ENCODE results near the gene TBC1D21.

The TBC1D21 gene

GRCh38 chr15:73843787-73844186 lies 29.6 kb upstream of the TBC1D21 start:
- TF ChIP-seq ZNF146 (tag by site-specific recombination; IDR thresholded peaks at IDR 0.05): peak; percentile 92
- TF ChIP-seq ZNF416 (tag by site-specific recombination; IDR thresholded peaks at IDR 0.05): no peak
- Histone ChIP-seq H3K4me1 (ENCODE audit: control insufficient read depth, insufficient read depth, low read length) (no peaks in the 10 kb centered on the region), H3K27ac (ENCODE audit: extremely low read depth, low read depth, low read length) (no peak overlapping the region), H3K9me3 (ENCODE audit: control insufficient read depth, insufficient read depth, low read depth, low read length) (no peaks in the 10 kb centered on the region), H3K4me3 (ENCODE audit: low read depth, low read length) (no peak overlapping the region), H3K36me3 (ENCODE audit: control insufficient read depth in 2 of 2, insufficient read depth in 1 of 2, low read length in 2 of 2) (no peaks in the 10 kb centered on the region)
- CTCF ChIA-PET: interaction anchor here (0.7 to 1.6 kb wide), 2 partner anchors 30 to 955 kb away, joined by 3 read pairs; no protein-coding TSS in a partner anchor
- POLR2A ChIA-PET: no interaction called here

GRCh38 chr15:73844356-73844755 lies 29.0 kb upstream of the TBC1D21 start:
- Histone ChIP-seq H3K36me3 (ENCODE audit: control insufficient read depth in 2 of 2, insufficient read depth in 1 of 2, low read length in 2 of 2) (no peaks in the 10 kb centered on the region), H3K4me3 (ENCODE audit: low read depth, low read length) (no peak overlapping the region), H3K4me1 (ENCODE audit: control insufficient read depth, insufficient read depth, low read length) (no peaks in the 10 kb centered on the region), H3K9me3 (ENCODE audit: control insufficient read depth, insufficient read depth, low read depth, low read length) (no peaks in the 10 kb centered on the region), H3K27ac (ENCODE audit: extremely low read depth, low read depth, low read length) (no peak overlapping the region)
- ChIA-PET CTCF (interaction anchor here (1.6 kb wide), 1 partner anchor 30 kb away, joined by 3 read pairs; no protein-coding TSS in a partner anchor), POLR2A (no interaction called here)
- TF ChIP-seq ZNF114 (tag by site-specific recombination; IDR thresholded peaks at IDR 0.05) (no peak), ZNF398 (tag by site-specific recombination; IDR thresholded peaks at IDR 0.05) (no peak), ZNF223 (tag by site-specific recombination; IDR thresholded peaks at IDR 0.05) (no peak), ZNF645 (tag by site-specific recombination; IDR thresholded peaks at IDR 0.05) (no peak), GFI1B (tag by site-specific recombination; IDR thresholded peaks at IDR 0.05) (no peak), ZNF202 (tag by site-specific recombination; IDR thresholded peaks at IDR 0.05; ENCODE audit: borderline replicate concordance) (no peak), ATF2 (tag by site-specific recombination; IDR thresholded peaks at IDR 0.05; ENCODE audit: low read depth) (no peak), GLI2 (tag by site-specific recombination; IDR thresholded peaks at IDR 0.05; ENCODE audit: borderline replicate concordance, low read depth) (no peak), ZEB2 (tag by site-specific recombination; IDR thresholded peaks at IDR 0.05) (no peak), PRDM2 (tag by site-specific recombination; IDR thresholded peaks at IDR 0.05; ENCODE audit: borderline replicate concordance) (no peak), ZNF175 (tag by site-specific recombination; IDR thresholded peaks at IDR 0.05) (no peak), ZNF654 (tag by site-specific recombination; IDR thresholded peaks at IDR 0.05; ENCODE audit: low read depth) (no peak), SETDB1 (IDR thresholded peaks at IDR 0.05; ENCODE audit: insufficient read length, low read length) (no peak), ZNF148 (tag by site-specific recombination; IDR thresholded peaks at IDR 0.05; ENCODE audit: borderline replicate concordance) (no peak), BCL11A (tag by site-specific recombination; IDR thresholded peaks at IDR 0.05; ENCODE audit: low read depth) (no peak)

Measured in HEK293 (cell line).